Heart right ventricle (tissue), 16 donors: Measurements from ENCODE around the gene ADCY2. TPM values are rescaled to one million over a fixed set of nuclear protein-coding genes. Genes with fewer than 3 reads are reported as not detected.

ENCODE experiments used
- ATAC-seq, 8 donors: fragments of 200-7000 bp; cut with Tn5 transposase; one replicate each; pipeline ENCODE4 v1.9.1; 2020; ENCODE audit warnings: mild to moderate bottlenecking in 8 of 8, moderate library complexity in 8 of 8, moderate number of reproducible peaks in 1 of 8
- DNase-seq, 2 donors: peaks; one replicate each; pipeline ENCODE4 v3.0.0-alpha.2; 2020
- H3K27ac ChIP-seq, 10 donors: fragments of 200-600 bp; sonication (generic) in 2 of 10; one replicate each; pipeline versions ENCODE4 v1.5.0 to v1.8.0; 2020 to 2022; ENCODE audit warnings: mild to moderate bottlenecking in 3 of 10
- H3K27me3 ChIP-seq, 7 donors: fragments of 200-600 bp; one replicate each; pipeline ENCODE4 v1.8.0; 2021 to 2022; ENCODE audit warnings: mild to moderate bottlenecking in 2 of 7
- H3K36me3 ChIP-seq, 9 donors: fragments of 200-600 bp; sonication (generic) in 1 of 9; one replicate each; pipeline versions ENCODE4 v1.5.0 to v1.8.0; 2020 to 2022; ENCODE audit warnings: mild to moderate bottlenecking in 2 of 9
- H3K4me1 ChIP-seq, 9 donors: fragments of 200-600 bp; sonication (generic) in 1 of 9; one replicate each; pipeline versions ENCODE4 v1.5.0 to v1.8.0; 2020 to 2022; ENCODE audit warnings: mild to moderate bottlenecking in 4 of 9
- H3K4me3 ChIP-seq, 10 donors: fragments of 200-600 bp; sonication (generic) in 2 of 10; one replicate each; pipeline versions ENCODE4 v1.5.0 to v1.8.0; 2020 to 2022; ENCODE audit warnings: mild to moderate bottlenecking in 7 of 10, moderate library complexity in 2 of 10
- H3K9me3 ChIP-seq, 11 donors: fragments of 200-600 bp in 10 of 11; sonication (generic) in 2 of 11; one replicate each; pipeline versions ENCODE4 v1.5.0 to v1.8.0; 2013 to 2022; ENCODE audit warnings: mild to moderate bottlenecking in 2 of 11, control low read depth in 1 of 11, moderate library complexity in 1 of 11
- CTCF ChIP-seq, 9 donors: fragments of 200-600 bp; sonication (generic) in 2 of 9; IDR thresholded peaks; one replicate each; pipeline versions ENCODE4 v1.5.0 to v1.8.0; 2021 to 2022; ENCODE audit warnings: antibody characterized with exemption in 9 of 9, mild to moderate bottlenecking in 5 of 9, moderate library complexity in 1 of 9
- WGBS, 2 donors: extraction: QIAGEN DNeasy Blood & Tissue Kit; methylation state at CpG; one replicate each; pipeline ENCODE4 v1.1.7; 2013; ENCODE audit warnings: inconsistent platforms in 1 of 2; 5-methylcytosine and 5-hydroxymethylcytosine counted together
- intact Hi-C, 10 donors: fragments of 100-400 bp; cut with DNase I; formaldehyde crosslinking; loops; one replicate each; pipeline versions ENCODE4 v1.11.1 to v1.14.2; 2022
- polyA plus RNA-seq, 2 donors: library from polyadenylated mRNA; stranded (reverse); fragments of 200-250 nt; gene quantifications; one replicate each; pipeline ENCODE4 v1.2.3, GENCODE V29; 2013
- total RNA-seq, 10 donors: library from RNA; stranded (reverse); fragmentation: NEBNext Ultra II Directional in 3 of 10; extraction: Animal tissue kit (Norgen Biotek cat#: 25700) in 3 of 10; gene quantifications; one replicate each; pipeline versions ENCODE4 v1.2.1 to v1.2.4, GENCODE V29; 2021 to 2023
- donor health status: Arrhythmogenic right ventricular cardiomyopathy.
- donor health status: ischemic (EF 13 %, LVEDD 7.1; RV severe dilation, severe dysfunction).
- donor health status: healthy with polysubstance abuse.
- donor health status: DM: no; HTN: yes; CAD: no.
- donor health status: DM: no; HTN: no; CAD: no.
- donor health status: ischemic (EF 25% LVEDD 6.9; RV normal size, moderate dysfunction).
- donor health status: ischemic (EF 25% LVEDD 5.7; RV mildly dilated, moderate dysfunction).
- donor health status: healthy.
- donor health status: DM: yes; HTN: yes; CAD: no.
- donor health status: Ischemic cardiomyopathy.
- donor health status: ischemic (EF 35%, LVEDD 5.7; RV mildly dilated, moderate dysfunction).
- donor health status: nonischemic (EF 11% LVEDD 7.7; RV severe dilation, severe dysfunction).
- donor health status: DM: yes; HTN: yes; CAD: no.
- donor health status: PGD.
- donor health status: ischemic (EF 29% LVEDD 5.4; RV normal size, mild dysfunction).
- donor health status: nonischemic (EF 23%, LVEDD 6.1; RV moderate dilation, normal function).

The ADCY2 gene
- total and polyA plus RNA-seq, 12 donors, result 0.04 to 0.90 (median 0.17) TPM

GRCh38 chr5:7622498-7622897 is 226.6 kb downstream of the ADCY2 start:
- no peak for TF ChIP-seq CTCF (IDR thresholded peaks at IDR 0.05)
- ATAC-seq, result no peak
- Histone ChIP-seq H3K27me3 (no peaks in the 10 kb centered on the region), H3K27ac (no peak overlapping the region), H3K4me1 (no peaks in the 10 kb centered on the region), H3K36me3 (no peaks in the 10 kb centered on the region), H3K4me3 (no peak overlapping the region), H3K9me3 (no peaks in the 10 kb centered on the region)
- DNase-seq, result no peak
- 56 to 59% methylated on average over 2 of the region's 2 CpGs for WGBS, 2 donors
- intact Hi-C loops, result no loop called here

GRCh38 chr5:7625740-7626139 is 229.8 kb downstream of the ADCY2 start:
- Histone ChIP-seq H3K27ac (no peak overlapping the region), H3K4me1 (no peaks in the 10 kb centered on the region), H3K27me3 (no peaks in the 10 kb centered on the region), H3K9me3 (peaks cover 0 to 5% (median 0%) of the 10 kb centered on the region in 11 donors), H3K36me3 (no peaks in the 10 kb centered on the region), H3K4me3 (no peak overlapping the region)
- no peak for ATAC-seq
- intact Hi-C loops, result no loop called here
- DNase-seq, result no peak
- 48 to 69% methylated on average over 2 of the region's 2 CpGs for whole genome bisulfite sequencing, 2 donors
- no peak for TF ChIP-seq CTCF (IDR thresholded peaks at IDR 0.05)

- TF ChIP-seq CTCF (IDR thresholded peaks at IDR 0.05), result no peak
- Histone ChIP-seq H3K27ac (no peak overlapping the region), H3K4me1 (no peaks in the 10 kb centered on the region), H3K27me3 (no peaks in the 10 kb centered on the region), H3K9me3 (peaks cover 0 to 5% (median 0%) of the 10 kb centered on the region in 11 donors), H3K36me3 (no peaks in the 10 kb centered on the region), H3K4me3 (no peak overlapping the region)
- DNase-seq (no peak), ATAC-seq (no peak)
- intact Hi-C loops, result no loop called here
Measured at GRCh38 chr5:7628248-7628647, 232.3 kb downstream of the ADCY2 start.

- no peak overlapping the region for H3K27ac ChIP-seq
Measured at GRCh38 chr5:7628820-7629219, 232.9 kb downstream of the ADCY2 start.

More at GRCh38 chr5:7628820-7629219, 232.9 kb downstream of the ADCY2 start:
- Histone ChIP-seq H3K9me3 (peaks cover 0 to 5% (median 0%) of the 10 kb centered on the region in 11 donors), H3K4me3 (no peak overlapping the region), H3K36me3 (no peaks in the 10 kb centered on the region), H3K4me1 (no peaks in the 10 kb centered on the region), H3K27me3 (no peaks in the 10 kb centered on the region)
- no peak for TF ChIP-seq CTCF (IDR thresholded peaks at IDR 0.05)
- intact Hi-C loops, result no loop called here
- no peak for ATAC-seq
- 80 to 84% methylated on average over 5 of the region's 5 CpGs for WGBS, 2 donors
- no peak for DNase-seq
